ENCODE results near the gene KIF5C. TPM values are rescaled to one million over a fixed set of nuclear protein-coding genes. Genes with fewer than 3 reads are reported as not detected.

The KIF5C gene
- total and polyA plus RNA-seq, 2 experiments from 2014 or later, result 45.0 to 49.1 TPM

DNA sequence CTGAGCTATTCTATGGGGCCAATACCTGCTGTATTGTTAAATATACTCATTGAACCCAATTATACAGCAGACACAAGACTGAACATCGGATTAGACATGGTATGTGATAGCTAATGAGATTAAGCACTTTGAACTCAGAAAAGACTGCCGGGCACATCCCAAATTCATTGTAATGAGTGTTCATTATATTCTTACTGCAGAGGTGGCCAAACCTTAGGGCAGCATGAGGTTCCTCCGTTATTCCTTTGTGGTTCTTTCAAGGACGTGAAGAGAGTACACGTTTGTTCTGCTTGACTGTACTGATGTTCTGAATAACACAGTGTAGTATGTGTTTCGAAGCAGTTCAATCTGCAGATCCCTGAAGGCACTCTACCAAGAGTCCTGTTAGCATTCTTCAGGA, 78.4 kb downstream of the KIF5C start:
- Mint-ChIP-seq H3K4me3 (no peak overlapping the region), H3K4me1 (no peaks in the 10 kb centered on the region), H3K9me3 (no peaks in the 10 kb centered on the region), H3K27me3 (ENCODE audit: insufficient read depth, low read depth, poor library complexity) (no peaks in the 10 kb centered on the region), H3K27ac (no peak overlapping the region), H3K36me3 (ENCODE audit: low read depth) (peaks cover 34% of the 10 kb centered on the region)
- Histone ChIP-seq H3K36me3 (ENCODE audit: insufficient read depth) (peaks cover 7% of the 10 kb centered on the region), H2AFZ (no peak overlapping the region), H3K4me1 (ENCODE audit: insufficient read depth) (no peaks in the 10 kb centered on the region), H3K79me2 (replicated peaks; ENCODE audit: insufficient read depth) (no peaks in the 10 kb centered on the region), H3K4me3 (no peak overlapping the region), H3K27me3 (ENCODE audit: insufficient read depth) (no peaks in the 10 kb centered on the region), H3F3A (replicated peaks; ENCODE audit: low read depth) (no peaks in the 10 kb centered on the region), H3K9me2 (ENCODE audit: insufficient read depth) (no peaks in the 10 kb centered on the region), H3K27ac (ENCODE audit: low read depth) (no peak overlapping the region), H3K4me2 (no peak overlapping the region), H4K20me1 (replicated peaks; ENCODE audit: insufficient read depth) (no peaks in the 10 kb centered on the region)
- TF ChIP-seq POLR2AphosphoS5 (IDR thresholded peaks at IDR 0.05; ENCODE audit: low read depth) (no peak), NANOG (IDR thresholded peaks at IDR 0.05; ENCODE audit: borderline replicate concordance) (no peak), JUNB (IDR thresholded peaks at IDR 0.05; ENCODE audit: unreplicated experiment) (no peak), ZNF331 (CRISPR knock-in tag; IDR thresholded peaks at IDR 0.05; ENCODE audit: low read depth) (no peak), EZH2 (IDR thresholded peaks at IDR 0.05; ENCODE audit: low read depth, unreplicated experiment) (no peak), CREB1 (CRISPR knock-in tag; IDR thresholded peaks at IDR 0.05; ENCODE audit: low read depth) (no peak), ZNF114 (CRISPR knock-in tag; IDR thresholded peaks at IDR 0.05) (no peak), STAT1 (IDR thresholded peaks at IDR 0.05; ENCODE audit: unreplicated experiment) (no peak), EZH2phosphoT487 (IDR thresholded peaks at IDR 0.05; ENCODE audit: unreplicated experiment) (no peak)
- TF ChIP-seq, protein P1, sequence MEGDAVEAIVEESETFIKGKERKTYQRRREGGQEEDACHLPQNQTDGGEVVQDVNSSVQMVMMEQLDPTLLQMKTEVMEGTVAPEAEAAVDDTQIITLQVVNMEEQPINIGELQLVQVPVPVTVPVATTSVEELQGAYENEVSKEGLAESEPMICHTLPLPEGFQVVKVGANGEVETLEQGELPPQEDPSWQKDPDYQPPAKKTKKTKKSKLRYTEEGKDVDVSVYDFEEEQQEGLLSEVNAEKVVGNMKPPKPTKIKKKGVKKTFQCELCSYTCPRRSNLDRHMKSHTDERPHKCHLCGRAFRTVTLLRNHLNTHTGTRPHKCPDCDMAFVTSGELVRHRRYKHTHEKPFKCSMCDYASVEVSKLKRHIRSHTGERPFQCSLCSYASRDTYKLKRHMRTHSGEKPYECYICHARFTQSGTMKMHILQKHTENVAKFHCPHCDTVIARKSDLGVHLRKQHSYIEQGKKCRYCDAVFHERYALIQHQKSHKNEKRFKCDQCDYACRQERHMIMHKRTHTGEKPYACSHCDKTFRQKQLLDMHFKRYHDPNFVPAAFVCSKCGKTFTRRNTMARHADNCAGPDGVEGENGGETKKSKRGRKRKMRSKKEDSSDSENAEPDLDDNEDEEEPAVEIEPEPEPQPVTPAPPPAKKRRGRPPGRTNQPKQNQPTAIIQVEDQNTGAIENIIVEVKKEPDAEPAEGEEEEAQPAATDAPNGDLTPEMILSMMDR (conservative IDR thresholded peaks at IDR 0.05; ENCODE audit: low read depth in 2 of 2), result no peak
- TF ChIP-seq, protein P2, sequence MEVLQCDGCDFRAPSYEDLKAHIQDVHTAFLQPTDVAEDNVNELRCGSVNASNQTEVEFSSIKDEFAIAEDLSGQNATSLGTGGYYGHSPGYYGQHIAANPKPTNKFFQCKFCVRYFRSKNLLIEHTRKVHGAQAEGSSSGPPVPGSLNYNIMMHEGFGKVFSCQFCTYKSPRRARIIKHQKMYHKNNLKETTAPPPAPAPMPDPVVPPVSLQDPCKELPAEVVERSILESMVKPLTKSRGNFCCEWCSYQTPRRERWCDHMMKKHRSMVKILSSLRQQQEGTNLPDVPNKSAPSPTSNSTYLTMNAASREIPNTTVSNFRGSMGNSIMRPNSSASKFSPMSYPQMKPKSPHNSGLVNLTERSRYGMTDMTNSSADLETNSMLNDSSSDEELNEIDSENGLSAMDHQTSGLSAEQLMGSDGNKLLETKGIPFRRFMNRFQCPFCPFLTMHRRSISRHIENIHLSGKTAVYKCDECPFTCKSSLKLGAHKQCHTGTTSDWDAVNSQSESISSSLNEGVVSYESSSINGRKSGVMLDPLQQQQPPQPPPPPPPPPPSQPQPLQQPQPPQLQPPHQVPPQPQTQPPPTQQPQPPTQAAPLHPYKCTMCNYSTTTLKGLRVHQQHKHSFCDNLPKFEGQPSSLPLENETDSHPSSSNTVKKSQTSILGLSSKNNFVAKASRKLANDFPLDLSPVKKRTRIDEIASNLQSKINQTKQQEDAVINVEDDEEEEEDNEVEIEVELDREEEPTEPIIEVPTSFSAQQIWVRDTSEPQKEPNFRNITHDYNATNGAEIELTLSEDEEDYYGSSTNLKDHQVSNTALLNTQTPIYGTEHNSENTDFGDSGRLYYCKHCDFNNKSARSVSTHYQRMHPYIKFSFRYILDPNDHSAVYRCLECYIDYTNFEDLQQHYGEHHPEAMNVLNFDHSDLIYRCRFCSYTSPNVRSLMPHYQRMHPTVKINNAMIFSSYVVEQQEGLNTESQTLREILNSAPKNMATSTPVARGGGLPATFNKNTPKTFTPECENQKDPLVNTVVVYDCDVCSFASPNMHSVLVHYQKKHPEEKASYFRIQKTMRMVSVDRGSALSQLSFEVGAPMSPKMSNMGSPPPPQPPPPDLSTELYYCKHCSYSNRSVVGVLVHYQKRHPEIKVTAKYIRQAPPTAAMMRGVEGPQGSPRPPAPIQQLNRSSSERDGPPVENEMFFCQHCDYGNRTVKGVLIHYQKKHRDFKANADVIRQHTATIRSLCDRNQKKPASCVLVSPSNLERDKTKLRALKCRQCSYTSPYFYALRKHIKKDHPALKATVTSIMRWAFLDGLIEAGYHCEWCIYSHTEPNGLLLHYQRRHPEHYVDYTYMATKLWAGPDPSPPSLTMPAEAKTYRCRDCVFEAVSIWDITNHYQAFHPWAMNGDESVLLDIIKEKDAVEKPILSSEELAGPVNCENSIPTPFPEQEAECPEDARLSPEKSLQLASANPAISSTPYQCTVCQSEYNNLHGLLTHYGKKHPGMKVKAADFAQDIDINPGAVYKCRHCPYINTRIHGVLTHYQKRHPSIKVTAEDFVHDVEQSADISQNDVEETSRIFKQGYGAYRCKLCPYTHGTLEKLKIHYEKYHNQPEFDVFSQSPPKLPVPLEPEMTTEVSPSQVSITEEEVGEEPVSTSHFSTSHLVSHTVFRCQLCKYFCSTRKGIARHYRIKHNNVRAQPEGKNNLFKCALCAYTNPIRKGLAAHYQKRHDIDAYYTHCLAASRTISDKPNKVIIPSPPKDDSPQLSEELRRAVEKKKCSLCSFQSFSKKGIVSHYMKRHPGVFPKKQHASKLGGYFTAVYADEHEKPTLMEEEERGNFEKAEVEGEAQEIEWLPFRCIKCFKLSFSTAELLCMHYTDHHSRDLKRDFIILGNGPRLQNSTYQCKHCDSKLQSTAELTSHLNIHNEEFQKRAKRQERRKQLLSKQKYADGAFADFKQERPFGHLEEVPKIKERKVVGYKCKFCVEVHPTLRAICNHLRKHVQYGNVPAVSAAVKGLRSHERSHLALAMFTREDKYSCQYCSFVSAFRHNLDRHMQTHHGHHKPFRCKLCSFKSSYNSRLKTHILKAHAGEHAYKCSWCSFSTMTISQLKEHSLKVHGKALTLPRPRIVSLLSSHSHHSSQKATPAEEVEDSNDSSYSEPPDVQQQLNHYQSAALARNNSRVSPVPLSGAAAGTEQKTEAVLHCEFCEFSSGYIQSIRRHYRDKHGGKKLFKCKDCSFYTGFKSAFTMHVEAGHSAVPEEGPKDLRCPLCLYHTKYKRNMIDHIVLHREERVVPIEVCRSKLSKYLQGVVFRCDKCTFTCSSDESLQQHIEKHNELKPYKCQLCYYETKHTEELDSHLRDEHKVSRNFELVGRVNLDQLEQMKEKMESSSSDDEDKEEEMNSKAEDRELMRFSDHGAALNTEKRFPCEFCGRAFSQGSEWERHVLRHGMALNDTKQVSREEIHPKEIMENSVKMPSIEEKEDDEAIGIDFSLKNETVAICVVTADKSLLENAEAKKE (CRISPR knock-in tag; IDR thresholded peaks at IDR 0.05), result no peak
- TF ChIP-seq, protein P3, sequence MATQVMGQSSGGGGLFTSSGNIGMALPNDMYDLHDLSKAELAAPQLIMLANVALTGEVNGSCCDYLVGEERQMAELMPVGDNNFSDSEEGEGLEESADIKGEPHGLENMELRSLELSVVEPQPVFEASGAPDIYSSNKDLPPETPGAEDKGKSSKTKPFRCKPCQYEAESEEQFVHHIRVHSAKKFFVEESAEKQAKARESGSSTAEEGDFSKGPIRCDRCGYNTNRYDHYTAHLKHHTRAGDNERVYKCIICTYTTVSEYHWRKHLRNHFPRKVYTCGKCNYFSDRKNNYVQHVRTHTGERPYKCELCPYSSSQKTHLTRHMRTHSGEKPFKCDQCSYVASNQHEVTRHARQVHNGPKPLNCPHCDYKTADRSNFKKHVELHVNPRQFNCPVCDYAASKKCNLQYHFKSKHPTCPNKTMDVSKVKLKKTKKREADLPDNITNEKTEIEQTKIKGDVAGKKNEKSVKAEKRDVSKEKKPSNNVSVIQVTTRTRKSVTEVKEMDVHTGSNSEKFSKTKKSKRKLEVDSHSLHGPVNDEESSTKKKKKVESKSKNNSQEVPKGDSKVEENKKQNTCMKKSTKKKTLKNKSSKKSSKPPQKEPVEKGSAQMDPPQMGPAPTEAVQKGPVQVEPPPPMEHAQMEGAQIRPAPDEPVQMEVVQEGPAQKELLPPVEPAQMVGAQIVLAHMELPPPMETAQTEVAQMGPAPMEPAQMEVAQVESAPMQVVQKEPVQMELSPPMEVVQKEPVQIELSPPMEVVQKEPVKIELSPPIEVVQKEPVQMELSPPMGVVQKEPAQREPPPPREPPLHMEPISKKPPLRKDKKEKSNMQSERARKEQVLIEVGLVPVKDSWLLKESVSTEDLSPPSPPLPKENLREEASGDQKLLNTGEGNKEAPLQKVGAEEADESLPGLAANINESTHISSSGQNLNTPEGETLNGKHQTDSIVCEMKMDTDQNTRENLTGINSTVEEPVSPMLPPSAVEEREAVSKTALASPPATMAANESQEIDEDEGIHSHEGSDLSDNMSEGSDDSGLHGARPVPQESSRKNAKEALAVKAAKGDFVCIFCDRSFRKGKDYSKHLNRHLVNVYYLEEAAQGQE (IDR thresholded peaks at IDR 0.05; ENCODE audit: unreplicated experiment), result no peak
- TF ChIP-seq, protein P4, sequence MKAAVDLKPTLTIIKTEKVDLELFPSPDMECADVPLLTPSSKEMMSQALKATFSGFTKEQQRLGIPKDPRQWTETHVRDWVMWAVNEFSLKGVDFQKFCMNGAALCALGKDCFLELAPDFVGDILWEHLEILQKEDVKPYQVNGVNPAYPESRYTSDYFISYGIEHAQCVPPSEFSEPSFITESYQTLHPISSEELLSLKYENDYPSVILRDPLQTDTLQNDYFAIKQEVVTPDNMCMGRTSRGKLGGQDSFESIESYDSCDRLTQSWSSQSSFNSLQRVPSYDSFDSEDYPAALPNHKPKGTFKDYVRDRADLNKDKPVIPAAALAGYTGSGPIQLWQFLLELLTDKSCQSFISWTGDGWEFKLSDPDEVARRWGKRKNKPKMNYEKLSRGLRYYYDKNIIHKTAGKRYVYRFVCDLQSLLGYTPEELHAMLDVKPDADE (IDR thresholded peaks at IDR 0.05), result no peak
- DNase-seq (ENCODE audit: low spot score) (no peak), ATAC-seq (no peak)

Measured in GM23338 (cell line).